ENCODE measurements around the gene RXFP4. TPM values are rescaled to one million over a fixed set of nuclear protein-coding genes. Genes with fewer than 3 reads are reported as not detected.

RXFP4 gene
- total RNA-seq, 1 experiment from 2014 or later: not detected

DNA sequence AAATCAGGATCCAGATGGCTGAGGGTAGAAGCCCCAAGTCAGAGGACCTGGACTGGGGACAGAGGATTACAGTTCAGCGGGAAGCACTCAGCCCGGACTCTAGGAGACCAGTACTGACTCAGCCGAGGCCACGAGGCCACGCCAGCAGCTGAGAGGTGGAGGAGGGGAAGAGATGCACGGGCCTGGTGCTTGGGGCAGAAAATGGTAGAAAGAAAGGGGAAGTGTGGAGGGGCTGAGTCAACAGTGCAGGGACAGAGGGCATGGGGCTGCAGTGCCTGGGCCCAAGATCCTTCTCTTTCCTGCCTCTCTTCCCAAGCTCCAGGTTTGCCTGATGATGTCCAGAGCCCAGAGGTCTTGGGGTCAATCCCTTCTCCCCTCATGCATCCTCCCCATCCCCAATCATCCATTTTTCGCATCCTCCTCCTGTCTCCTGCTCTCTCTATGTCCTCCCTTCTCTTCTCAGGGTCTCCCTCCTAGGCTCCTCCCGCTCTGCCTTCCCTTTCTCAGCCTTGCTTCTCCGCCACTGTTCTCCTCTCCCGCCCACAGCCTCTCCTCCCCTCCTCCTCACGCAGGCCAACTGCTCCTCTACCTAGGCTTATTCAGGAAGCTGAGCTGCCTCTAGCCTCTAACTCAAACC lies 29.2 kb downstream of the RXFP4 start:
- no peak overlapping the region for H3K4me3 Mint-ChIP-seq (ENCODE audit: unreplicated experiment)
- peaks cover 32% of the 10 kb centered on the region for H3K36me3 Mint-ChIP-seq (ENCODE audit: insufficient read depth, unreplicated experiment)
- TF ChIP-seq CTCF (IDR thresholded peaks at IDR 0.05; ENCODE audit: insufficient read depth in 1 of 2, low read depth in 1 of 2, low read length in 1 of 2, severe bottlenecking in 1 of 2, unreplicated experiment in 1 of 2): no peak
- H3K27me3 ChIP-seq (replicated peaks; ENCODE audit: control insufficient read depth, insufficient read depth, low read length): no peaks in the 10 kb centered on the region
- H3K4me1 ChIP-seq: peaks cover 7% of the 10 kb centered on the region
- H3K27me3 Mint-ChIP-seq (ENCODE audit: insufficient read depth, unreplicated experiment): no peaks in the 10 kb centered on the region
- no peaks in the 10 kb centered on the region for H3K9me3 Mint-ChIP-seq (ENCODE audit: unreplicated experiment)
- peaks cover under 1% of the 10 kb centered on the region for H3K36me3 ChIP-seq (ENCODE audit: control insufficient read depth, insufficient read depth, low read length)
- POLR2A ChIA-PET: no interaction called here
- no TSS peak for BruUV-seq (replicated peaks)
- peaks cover 13% of the 10 kb centered on the region for H3K4me1 Mint-ChIP-seq (ENCODE audit: low read depth, unreplicated experiment)
- H3K27ac Mint-ChIP-seq (ENCODE audit: unreplicated experiment): no peak overlapping the region
- H3K9me3 ChIP-seq: no peaks in the 10 kb centered on the region
- CTCF ChIA-PET: no interaction called here
- no peak overlapping the region for H3K4me3 ChIP-seq (ENCODE audit: low read depth, low read length)
- intact Hi-C loops (cut with micrococcal nuclease; ENCODE audit: unreplicated experiment): no loop called here
- DNase-seq: no peak

GRCh38 chr1:155971910-155972809 lies 30.7 kb downstream of the RXFP4 start:
- POLR2A ChIA-PET: no interaction called here
- no peak for TF ChIP-seq CTCF (IDR thresholded peaks at IDR 0.05; ENCODE audit: insufficient read depth in 1 of 2, low read depth in 1 of 2, low read length in 1 of 2, severe bottlenecking in 1 of 2, unreplicated experiment in 1 of 2)
- no peak for DNase-seq
- Mint-ChIP-seq H3K27ac (ENCODE audit: unreplicated experiment) (peak overlapping the region; percentile 54), H3K9me3 (ENCODE audit: unreplicated experiment) (no peaks in the 10 kb centered on the region), H3K4me3 (ENCODE audit: unreplicated experiment) (no peak overlapping the region), H3K36me3 (ENCODE audit: insufficient read depth, unreplicated experiment) (peaks cover 31% of the 10 kb centered on the region), H3K4me1 (ENCODE audit: low read depth, unreplicated experiment) (peaks cover 28% of the 10 kb centered on the region), H3K27me3 (ENCODE audit: insufficient read depth, unreplicated experiment) (no peaks in the 10 kb centered on the region)
- CTCF ChIA-PET: interaction anchor here (0.6 kb wide), 1 partner anchor 68 kb away, joined by 4 read pairs; no protein-coding TSS in a partner anchor
- intact Hi-C loops (cut with micrococcal nuclease; ENCODE audit: unreplicated experiment): no loop called here
- no TSS peak for BruUV-seq (replicated peaks)
- Histone ChIP-seq H3K9me3 (no peaks in the 10 kb centered on the region), H3K27me3 (replicated peaks; ENCODE audit: control insufficient read depth, insufficient read depth, low read length) (no peaks in the 10 kb centered on the region), H3K4me1 (peaks cover 20% of the 10 kb centered on the region), H3K36me3 (ENCODE audit: control insufficient read depth, insufficient read depth, low read length) (no peaks in the 10 kb centered on the region; the same call in 1 of the 2 replicates), H3K4me3 (ENCODE audit: low read depth, low read length) (no peak overlapping the region)

- no peaks in the 10 kb centered on the region for H3K27me3 ChIP-seq (replicated peaks; ENCODE audit: control insufficient read depth, insufficient read depth, low read length)
- BruUV-seq (replicated peaks): no TSS peak
- H3K36me3 ChIP-seq (ENCODE audit: control insufficient read depth, insufficient read depth, low read length): no peaks in the 10 kb centered on the region; the same call in 1 of the 2 replicates
- no peak for DNase-seq
- Mint-ChIP-seq H3K36me3 (ENCODE audit: insufficient read depth, unreplicated experiment) (peaks cover 19% of the 10 kb centered on the region), H3K9me3 (ENCODE audit: unreplicated experiment) (no peaks in the 10 kb centered on the region), H3K4me3 (ENCODE audit: unreplicated experiment) (no peak overlapping the region), H3K27me3 (ENCODE audit: insufficient read depth, unreplicated experiment) (no peaks in the 10 kb centered on the region), H3K27ac (ENCODE audit: unreplicated experiment) (no peak overlapping the region), H3K4me1 (ENCODE audit: low read depth, unreplicated experiment) (peaks cover 32% of the 10 kb centered on the region)
- POLR2A ChIA-PET: no interaction called here
- CTCF ChIA-PET: no interaction called here
- H3K9me3 ChIP-seq: no peaks in the 10 kb centered on the region
- intact Hi-C loops (cut with micrococcal nuclease; ENCODE audit: unreplicated experiment): no loop called here
- no peak overlapping the region for H3K4me3 ChIP-seq (ENCODE audit: low read depth, low read length)
- peaks cover 25% of the 10 kb centered on the region for H3K4me1 ChIP-seq
- TF ChIP-seq CTCF (IDR thresholded peaks at IDR 0.05; ENCODE audit: insufficient read depth in 1 of 2, low read depth in 1 of 2, low read length in 1 of 2, severe bottlenecking in 1 of 2, unreplicated experiment in 1 of 2): no peak
These were observed 32.3 kb downstream of the RXFP4 start for GRCh38 chr1:155973723-155974122.

Measured in Caco-2 (cell line).